G401.6 (cell line): ENCODE measurements around the gene KLF16.

ENCODE experiments used
- FAIRE-seq: peaks from 2 replicates; lab custom pipeline; 2012; peaks lifted over from hg19 to GRCh38; lab: Jason Lieb, UNC

The KLF16 gene

DNA sequence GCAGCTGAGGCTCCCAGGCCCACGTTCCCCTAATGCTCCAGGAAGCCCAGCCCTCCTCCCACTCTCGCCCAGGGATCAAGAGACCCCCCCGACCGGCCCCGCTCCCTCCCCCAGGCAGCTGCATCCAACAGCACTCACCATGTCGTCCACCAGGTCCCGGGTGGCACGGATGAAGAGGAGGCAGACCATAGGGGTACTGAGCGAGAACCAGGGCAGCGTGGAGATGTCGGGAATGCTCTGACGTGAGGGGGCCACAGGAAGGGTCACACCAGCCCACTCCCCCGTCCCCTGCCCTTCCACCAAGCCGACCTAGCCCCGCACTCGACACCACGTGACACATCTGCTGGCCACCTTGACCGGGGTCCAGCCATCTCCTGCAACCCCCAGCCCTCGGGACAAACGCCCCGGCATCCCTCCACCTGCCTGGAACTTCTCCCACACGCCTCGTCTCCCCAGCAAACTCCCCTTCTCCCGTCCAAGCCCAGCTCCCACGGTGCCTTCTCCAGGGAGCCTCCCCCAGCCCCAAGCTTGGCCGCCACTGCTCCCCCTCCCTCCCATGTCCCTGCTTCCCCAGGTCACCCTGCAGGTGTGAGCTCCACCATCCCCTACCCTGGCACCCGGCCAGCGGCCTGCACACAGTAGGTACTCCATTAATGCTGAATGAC is 56.2 kb downstream of the KLF16 start:
- no peak for FAIRE-seq

DNA sequence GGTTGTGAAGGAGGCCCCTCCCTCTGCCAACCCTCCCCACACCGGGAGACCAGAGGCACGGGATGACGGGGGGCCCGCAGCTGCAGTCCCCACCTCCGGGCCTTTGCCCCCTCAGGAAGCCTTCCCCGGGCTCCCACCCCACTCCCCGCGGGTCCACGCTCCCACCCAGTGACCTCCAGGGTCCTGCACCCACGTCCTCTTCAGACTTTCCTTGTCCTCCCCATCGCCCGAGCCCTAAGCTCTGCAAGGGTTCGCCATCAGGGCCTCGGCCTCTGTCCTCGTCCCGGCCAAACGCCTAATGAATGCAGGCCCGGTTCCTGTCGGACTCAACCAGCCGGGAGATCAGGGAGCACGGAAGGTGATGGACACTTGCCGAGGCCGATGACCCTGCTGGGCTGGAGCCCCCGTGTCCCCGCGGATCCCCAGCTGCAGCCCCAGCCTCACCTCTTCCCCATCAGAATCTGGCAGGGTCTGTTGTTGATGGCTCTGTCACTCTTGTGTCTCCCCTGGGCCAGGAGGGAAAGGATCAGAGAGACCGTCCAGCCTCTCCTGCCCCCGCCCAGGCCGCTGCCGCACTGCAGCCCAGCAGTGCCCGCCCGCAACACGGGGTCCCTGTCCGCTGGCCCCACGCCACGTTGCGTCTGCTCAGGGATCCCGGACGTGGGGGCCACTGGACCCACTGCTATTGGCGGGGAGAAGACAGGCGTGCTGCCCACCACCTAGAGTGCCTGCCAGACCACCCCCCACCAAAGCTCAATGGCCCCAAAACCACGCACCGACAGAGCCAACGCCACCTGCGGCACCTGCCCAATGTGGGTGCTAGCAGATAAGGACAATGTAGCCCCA is 57.0 kb downstream of the KLF16 start:
- no peak for FAIRE-seq

DNA sequence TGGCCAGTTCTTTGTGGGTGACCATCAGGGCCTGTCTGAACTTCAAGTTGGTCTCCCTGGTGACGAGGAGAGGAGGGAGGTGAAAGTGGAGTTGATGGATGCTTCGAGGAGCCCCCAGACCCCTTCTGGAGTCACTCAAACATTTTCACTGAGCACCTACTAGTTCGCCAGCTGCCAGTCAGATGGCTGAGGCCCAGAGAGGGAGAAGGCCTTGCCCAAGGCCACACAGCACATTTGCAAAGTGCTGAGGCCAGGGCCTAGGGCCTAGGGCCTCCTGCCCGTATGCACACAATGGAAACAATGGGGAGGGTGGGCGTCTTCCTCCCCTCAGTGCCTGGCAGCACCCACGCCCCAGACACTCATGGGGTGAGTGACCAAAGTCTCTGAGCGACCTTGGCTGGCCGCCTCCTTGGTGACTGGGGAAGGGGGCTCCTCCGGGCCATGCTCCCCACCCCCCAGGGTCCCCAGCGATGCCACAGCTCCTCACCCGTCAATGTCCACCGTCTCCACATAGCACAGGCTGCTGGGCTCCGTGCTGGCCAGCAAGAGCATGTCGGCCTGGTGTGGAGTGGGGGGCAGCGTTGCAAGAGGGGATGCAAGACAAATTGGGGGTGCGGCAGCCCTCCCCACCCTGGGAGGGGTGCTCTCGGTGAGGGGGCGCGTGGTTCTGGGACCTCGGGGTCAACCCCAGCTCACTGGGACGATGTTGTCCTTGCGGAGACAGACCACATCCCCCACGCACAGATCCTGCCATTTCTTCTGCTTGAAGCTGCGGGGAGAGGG is 57.8 kb downstream of the KLF16 start:
- no peak for FAIRE-seq

DNA sequence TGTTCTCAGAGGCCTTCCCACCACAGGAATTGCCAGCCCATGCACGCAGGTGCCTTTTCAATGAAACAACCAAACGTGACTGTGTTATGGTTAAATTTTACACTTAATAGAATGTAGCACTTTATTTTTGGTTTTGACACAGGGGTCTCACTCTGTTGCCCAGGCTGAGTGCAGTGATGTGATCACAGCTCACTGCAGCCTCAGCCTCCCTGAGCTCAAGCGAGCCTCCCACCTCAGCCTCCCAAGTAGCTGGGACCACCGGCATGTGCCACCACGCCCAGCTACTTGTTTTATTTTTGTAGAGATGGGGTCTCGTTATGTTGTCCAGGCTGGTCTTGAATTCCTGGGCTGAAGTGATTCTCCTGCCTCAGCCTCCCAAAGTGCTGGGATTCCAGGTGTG is 58.5 kb downstream of the KLF16 start:
- FAIRE-seq, result no peak
